IMR-90 (cell line): ENCODE measurements around the gene NPIPB6.
"Not testable (repeated sequence)": the region's sequence is repeated elsewhere in the genome, so short reads cannot be mapped to it uniquely, and the experiment has no call there.

Experiments used
- TF ChIP-seq, protein P1 (sequence below): conservative IDR thresholded peaks from 2 replicates; pipeline ENCODE4 v1.5.1; 2012; ENCODE audit warnings: mild to moderate bottlenecking, low read depth, low read length, improper control_type of control experiment
- TF ChIP-seq, protein P2 (sequence below): fragments of 150-350 bp; IDR thresholded peaks from 2 replicates; pipeline ENCODE4 v1.6.1; 2017; ENCODE audit warnings: mild to moderate bottlenecking, antibody characterized with exemption, low read length, low read depth

DNA sequence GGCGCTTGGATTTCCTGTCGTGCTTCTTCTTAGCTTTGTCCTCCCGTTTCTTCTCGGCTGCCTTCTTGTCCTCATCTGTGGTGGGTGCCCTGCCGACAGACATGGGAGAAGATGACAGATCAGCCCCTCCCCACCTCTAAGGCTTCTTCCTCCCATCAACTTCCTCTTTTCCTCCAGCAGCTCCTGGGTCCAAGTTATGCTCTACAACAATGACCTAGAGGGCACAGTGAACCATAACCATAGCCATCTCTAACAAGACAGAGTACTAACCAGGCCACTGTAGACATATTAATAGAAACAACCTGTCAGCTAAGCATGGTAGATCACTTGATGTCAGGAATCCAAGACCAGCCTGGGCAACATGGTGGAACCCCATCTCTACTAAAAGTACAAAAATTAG lies 28.7 kb upstream of the NPIPB6 start:
- TF ChIP-seq, protein P1, sequence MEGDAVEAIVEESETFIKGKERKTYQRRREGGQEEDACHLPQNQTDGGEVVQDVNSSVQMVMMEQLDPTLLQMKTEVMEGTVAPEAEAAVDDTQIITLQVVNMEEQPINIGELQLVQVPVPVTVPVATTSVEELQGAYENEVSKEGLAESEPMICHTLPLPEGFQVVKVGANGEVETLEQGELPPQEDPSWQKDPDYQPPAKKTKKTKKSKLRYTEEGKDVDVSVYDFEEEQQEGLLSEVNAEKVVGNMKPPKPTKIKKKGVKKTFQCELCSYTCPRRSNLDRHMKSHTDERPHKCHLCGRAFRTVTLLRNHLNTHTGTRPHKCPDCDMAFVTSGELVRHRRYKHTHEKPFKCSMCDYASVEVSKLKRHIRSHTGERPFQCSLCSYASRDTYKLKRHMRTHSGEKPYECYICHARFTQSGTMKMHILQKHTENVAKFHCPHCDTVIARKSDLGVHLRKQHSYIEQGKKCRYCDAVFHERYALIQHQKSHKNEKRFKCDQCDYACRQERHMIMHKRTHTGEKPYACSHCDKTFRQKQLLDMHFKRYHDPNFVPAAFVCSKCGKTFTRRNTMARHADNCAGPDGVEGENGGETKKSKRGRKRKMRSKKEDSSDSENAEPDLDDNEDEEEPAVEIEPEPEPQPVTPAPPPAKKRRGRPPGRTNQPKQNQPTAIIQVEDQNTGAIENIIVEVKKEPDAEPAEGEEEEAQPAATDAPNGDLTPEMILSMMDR = not testable (repeated sequence)
- TF ChIP-seq, protein P2, sequence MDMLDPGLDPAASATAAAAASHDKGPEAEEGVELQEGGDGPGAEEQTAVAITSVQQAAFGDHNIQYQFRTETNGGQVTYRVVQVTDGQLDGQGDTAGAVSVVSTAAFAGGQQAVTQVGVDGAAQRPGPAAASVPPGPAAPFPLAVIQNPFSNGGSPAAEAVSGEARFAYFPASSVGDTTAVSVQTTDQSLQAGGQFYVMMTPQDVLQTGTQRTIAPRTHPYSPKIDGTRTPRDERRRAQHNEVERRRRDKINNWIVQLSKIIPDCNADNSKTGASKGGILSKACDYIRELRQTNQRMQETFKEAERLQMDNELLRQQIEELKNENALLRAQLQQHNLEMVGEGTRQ = not testable (repeated sequence)
